ENCODE results near the gene ZNF692. TPM values are rescaled to one million over a fixed set of nuclear protein-coding genes. Genes with fewer than 3 reads are reported as not detected.
A peak's percentile ranks its signal among the peaks of the same experiment; 100 is the strongest.

The ZNF692 gene
- total RNA-seq, 1 experiment from 2014 or later = 40.1 TPM

DNA sequence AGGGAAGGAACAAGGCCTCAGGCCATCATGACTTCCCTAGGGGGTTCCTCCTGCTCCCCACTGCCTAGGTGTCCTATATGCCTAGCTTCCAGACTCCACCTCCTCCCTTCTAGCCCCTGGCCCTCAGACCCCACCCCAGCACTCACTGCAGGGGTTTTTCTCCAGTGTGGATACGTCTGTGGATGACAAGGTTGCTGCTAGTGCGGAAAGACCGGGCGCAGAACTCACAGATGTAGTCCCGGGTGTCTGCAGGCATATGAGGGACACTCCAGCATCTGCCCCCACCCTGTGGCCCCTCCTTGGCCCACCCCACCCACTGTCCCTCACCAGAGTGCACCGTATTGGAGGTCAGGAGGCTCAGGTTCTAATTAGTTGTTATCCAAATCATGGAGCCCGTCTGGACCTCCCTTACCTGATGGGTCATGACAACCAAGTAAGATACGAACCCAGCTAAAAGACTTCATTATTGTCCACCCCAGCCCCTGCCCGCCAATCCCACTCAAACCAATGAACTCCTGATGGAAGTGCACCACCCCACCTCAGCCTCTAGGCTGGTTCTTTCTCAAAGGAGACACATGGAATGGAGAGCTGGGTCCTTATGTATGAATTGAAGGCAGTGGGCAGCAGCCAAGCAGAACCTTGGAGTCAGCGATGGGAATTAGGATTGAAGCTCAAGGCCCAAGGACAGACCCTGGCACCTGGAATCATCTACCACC lies 8.2 kb downstream of the ZNF692 start:
- Histone ChIP-seq H3K4me1 (ENCODE audit: insufficient read depth, low read length) (no peaks in the 10 kb centered on the region), H3K79me2 (ENCODE audit: insufficient read depth, low read length) (no peaks in the 10 kb centered on the region), H3K56ac (ENCODE audit: insufficient read length, low read depth, low read length) (no peak overlapping the region), H4K8ac (replicated peaks; ENCODE audit: insufficient read length, low read depth, low read length) (no peak overlapping the region), H3K4ac (ENCODE audit: low read depth, low read length) (no peak overlapping the region), H3K9ac (ENCODE audit: extremely low read depth, insufficient read length, low read length) (no peak overlapping the region), H3K9me3 (ENCODE audit: control insufficient read depth, low read depth, low read length) (no peaks in the 10 kb centered on the region), H3K27ac (ENCODE audit: insufficient read length, low read depth, low read length) (no peak overlapping the region), H3K27me3 (ENCODE audit: insufficient read depth, low read length) (no peaks in the 10 kb centered on the region), H4K91ac (ENCODE audit: insufficient read length, low read depth, low read length) (no peak overlapping the region), H3K23ac (ENCODE audit: insufficient read length, low read depth, low read length) (no peak overlapping the region), H4K20me1 (ENCODE audit: control insufficient read depth, insufficient read depth, insufficient read length) (no peaks in the 10 kb centered on the region), H2BK12ac (ENCODE audit: insufficient read length, low read depth, low read length) (no peak overlapping the region), H2BK5ac (ENCODE audit: insufficient read length, low read length) (no peak overlapping the region), H2AK5ac (ENCODE audit: insufficient read length, low read length) (no peak overlapping the region), H3T11ph (ENCODE audit: low read length) (no peak overlapping the region), H2BK20ac (ENCODE audit: low read depth, low read length, poor library complexity, severe bottlenecking) (no peak overlapping the region), H3K23me2 (ENCODE audit: insufficient read length, low read depth, low read length, poor library complexity, severe bottlenecking) (no peaks in the 10 kb centered on the region), H2BK120ac (ENCODE audit: low read depth, low read length, poor library complexity, severe bottlenecking) (no peak overlapping the region), H2AFZ (ENCODE audit: low read length) (no peak overlapping the region), H3K14ac (ENCODE audit: insufficient read depth, low read length) (no peak overlapping the region), H4K5ac (ENCODE audit: insufficient read length, low read depth, low read length) (no peak overlapping the region), H3K4me2 (ENCODE audit: insufficient read depth, insufficient read length, low read length) (no peak overlapping the region), H3K79me1 (ENCODE audit: insufficient read depth, low read depth, low read length, poor library complexity, severe bottlenecking) (no peaks in the 10 kb centered on the region), H3K18ac (ENCODE audit: insufficient read length, low read depth, low read length) (no peak overlapping the region), H2BK15ac (ENCODE audit: low read depth, low read length) (no peak overlapping the region)
- H3K36me3 Mint-ChIP-seq (ENCODE audit: insufficient read depth in 1 of 3, low read depth in 3 of 3) = peaks cover 24 to 57% (median 30%) of the 10 kb centered on the region in 3 experiments; a peak in 6 of 7 replicates
- H3K4me3 Mint-ChIP-seq = no peak overlapping the region
- no CpG with 5 or more reads among the region's 10 CpGs for whole genome bisulfite sequencing (ENCODE audit: extremely low coverage, insufficient read length, low lambda C conversion rate)
- no peak overlapping the region for H3K27ac Mint-ChIP-seq
- DNase-seq = no peak
- H3K27me3 Mint-ChIP-seq (ENCODE audit: low read depth) = no peaks in the 10 kb centered on the region
- no peaks in the 10 kb centered on the region for H3K4me1 Mint-ChIP-seq
- TF ChIP-seq, protein P1, sequence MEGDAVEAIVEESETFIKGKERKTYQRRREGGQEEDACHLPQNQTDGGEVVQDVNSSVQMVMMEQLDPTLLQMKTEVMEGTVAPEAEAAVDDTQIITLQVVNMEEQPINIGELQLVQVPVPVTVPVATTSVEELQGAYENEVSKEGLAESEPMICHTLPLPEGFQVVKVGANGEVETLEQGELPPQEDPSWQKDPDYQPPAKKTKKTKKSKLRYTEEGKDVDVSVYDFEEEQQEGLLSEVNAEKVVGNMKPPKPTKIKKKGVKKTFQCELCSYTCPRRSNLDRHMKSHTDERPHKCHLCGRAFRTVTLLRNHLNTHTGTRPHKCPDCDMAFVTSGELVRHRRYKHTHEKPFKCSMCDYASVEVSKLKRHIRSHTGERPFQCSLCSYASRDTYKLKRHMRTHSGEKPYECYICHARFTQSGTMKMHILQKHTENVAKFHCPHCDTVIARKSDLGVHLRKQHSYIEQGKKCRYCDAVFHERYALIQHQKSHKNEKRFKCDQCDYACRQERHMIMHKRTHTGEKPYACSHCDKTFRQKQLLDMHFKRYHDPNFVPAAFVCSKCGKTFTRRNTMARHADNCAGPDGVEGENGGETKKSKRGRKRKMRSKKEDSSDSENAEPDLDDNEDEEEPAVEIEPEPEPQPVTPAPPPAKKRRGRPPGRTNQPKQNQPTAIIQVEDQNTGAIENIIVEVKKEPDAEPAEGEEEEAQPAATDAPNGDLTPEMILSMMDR (conservative IDR thresholded peaks at IDR 0.05) = peak; percentile 18; the same call in 1 of the 3 replicates
- no peaks in the 10 kb centered on the region for H3K9me3 Mint-ChIP-seq

Measured in H9 (cell line).